Keratinocyte (primary cell): Measurements from ENCODE around the gene SOWAHA. TPM values are rescaled to one million over a fixed set of nuclear protein-coding genes. Genes with fewer than 3 reads are reported as not detected.
A peak's percentile ranks its signal among the peaks of the same experiment; 100 is the strongest.

Source experiments
- DNase-seq: peaks from one replicate; pipeline ENCODE4 v3.0.0-alpha.2; 2011; ENCODE audit warnings: low read depth, missing footprints, low spot score
- FAIRE-seq: peaks from 2 replicates; lab custom pipeline; 2011; peaks lifted over from hg19 to GRCh38; lab: Jason Lieb, UNC
- H2AFZ ChIP-seq: 2 replicates; pipeline ENCODE4 v1.6.0; 2012; ENCODE audit warnings: low read length, control low read depth, inconsistent platforms; ENCODE audit not compliant: control insufficient read depth
- H3K27ac ChIP-seq: 2 replicates; pipeline ENCODE4 v1.5.1; 2011; ENCODE audit warnings: low read length; ENCODE audit not compliant: control insufficient read depth, insufficient read depth
- H3K27me3 ChIP-seq: 3 replicates; pipeline ENCODE4 v1.6.0; 2011; ENCODE audit warnings: low read length; ENCODE audit not compliant: control insufficient read depth, insufficient read depth; ENCODE audit errors: extremely low read depth
- H3K36me3 ChIP-seq, 2 experiments: 2 replicates in 1 of 2; 3 replicates in 1 of 2; pipeline ENCODE4 v1.5.1; 2011; ENCODE audit warnings: low read length in 2 of 2, mild to moderate bottlenecking in 1 of 2; ENCODE audit not compliant: control insufficient read depth in 2 of 2, insufficient read depth in 2 of 2; ENCODE audit errors: extremely low read depth in 1 of 2
- H3K4me1 ChIP-seq: 3 replicates; pipeline ENCODE4 v1.5.1; 2011; ENCODE audit warnings: low read length; ENCODE audit not compliant: control insufficient read depth, insufficient read depth; ENCODE audit errors: extremely low read depth
- H3K4me2 ChIP-seq: 3 replicates; pipeline ENCODE4 v1.6.0; 2011; ENCODE audit warnings: low read depth, low read length; ENCODE audit not compliant: control insufficient read depth, insufficient read depth; ENCODE audit errors: extremely low read depth
- H3K4me3 ChIP-seq, 3 experiments: fragments of 200-600 bp in 1 of 3; sonication (generic) in 1 of 3; 2 replicates in 2 of 3; 3 replicates in 1 of 3; pipeline ENCODE4 v1.5.1; 2011 to 2016; ENCODE audit warnings: low read length in 3 of 3, mild to moderate bottlenecking in 3 of 3, control low read depth in 2 of 3, inconsistent platforms in 1 of 3, low read depth in 1 of 3, mixed read lengths in 1 of 3, mixed run types in 1 of 3, moderate library complexity in 1 of 3; ENCODE audit not compliant: control insufficient read depth in 2 of 3, insufficient read depth in 2 of 3; ENCODE audit errors: extremely low read depth in 1 of 3
- H3K79me2 ChIP-seq: 2 replicates; pipeline ENCODE4 v1.6.0; 2012; ENCODE audit warnings: low read length; ENCODE audit not compliant: control insufficient read depth, insufficient read depth
- H3K9ac ChIP-seq: 3 replicates; pipeline ENCODE4 v1.6.0; 2011; ENCODE audit warnings: low read length; ENCODE audit not compliant: control insufficient read depth, insufficient read depth; ENCODE audit errors: extremely low read depth
- H3K9me1 ChIP-seq: 3 replicates; pipeline ENCODE4 v1.6.0; 2011; ENCODE audit warnings: low read length; ENCODE audit not compliant: control insufficient read depth, insufficient read depth; ENCODE audit errors: extremely low read depth
- H3K9me3 ChIP-seq: 2 replicates; pipeline ENCODE4 v1.5.1; 2012; ENCODE audit warnings: low read depth, low read length; ENCODE audit not compliant: control insufficient read depth
- H4K20me1 ChIP-seq: 3 replicates; pipeline ENCODE4 v1.6.0; 2011; ENCODE audit warnings: low read length; ENCODE audit not compliant: control insufficient read depth, insufficient read depth; ENCODE audit errors: extremely low read depth
- EZH2 ChIP-seq: IDR thresholded peaks from one replicate; pipeline ENCODE4 v1.6.1; 2012; ENCODE audit warnings: inconsistent platforms, mild to moderate bottlenecking, low read length, moderate library complexity
- dilution Hi-C: fragments of 300-500 bp; cut with MboI; formaldehyde crosslinking; loops from one replicate; pipeline ENCODE4 v1.7.0; 2020; ENCODE audit warnings: low sequenced_read_pairs; ENCODE audit not compliant: extremely low pct_ligation_motif_present
- polyA plus RNA-seq, 5 experiments: library from polyadenylated mRNA; depleted of rRNA in 3 of 5; stranded (reverse) in 3 of 5; stranded (forward) in 1 of 5; unstranded in 1 of 5; fragments of >200 nt; gene quantifications; 1 replicate in 1 of 5; 2 replicates in 3 of 5; 3 replicates in 1 of 5; pipeline versions ENCODE4 v1.2.1 to v1.2.3, GENCODE V29; 2011 to 2012; ENCODE audit warnings: missing spikeins in 2 of 5, low read depth in 1 of 5, low replicate concordance in 1 of 5
- TF ChIP-seq, protein P1 (sequence below), 3 experiments: IDR thresholded peaks in 1 of 3; conservative IDR thresholded peaks in 1 of 3; optimal IDR thresholded peaks in 1 of 3; 2 replicates in 2 of 3; 3 replicates in 1 of 3; pipeline versions ENCODE3 to v1.5.1; 2011; ENCODE audit warnings: low read length in 3 of 3, mild to moderate bottlenecking in 3 of 3, moderate library complexity in 2 of 3, control low read depth in 1 of 3, inconsistent platforms in 1 of 3; ENCODE audit not compliant: insufficient read depth in 2 of 3; ENCODE audit errors: extremely low read depth in 1 of 3

SOWAHA gene
- polyA plus RNA-seq, 1 donor (not counting 4 experiments of a cell fraction or from before 2014, with no cell fraction given): not detected

- TF ChIP-seq, protein P1, sequence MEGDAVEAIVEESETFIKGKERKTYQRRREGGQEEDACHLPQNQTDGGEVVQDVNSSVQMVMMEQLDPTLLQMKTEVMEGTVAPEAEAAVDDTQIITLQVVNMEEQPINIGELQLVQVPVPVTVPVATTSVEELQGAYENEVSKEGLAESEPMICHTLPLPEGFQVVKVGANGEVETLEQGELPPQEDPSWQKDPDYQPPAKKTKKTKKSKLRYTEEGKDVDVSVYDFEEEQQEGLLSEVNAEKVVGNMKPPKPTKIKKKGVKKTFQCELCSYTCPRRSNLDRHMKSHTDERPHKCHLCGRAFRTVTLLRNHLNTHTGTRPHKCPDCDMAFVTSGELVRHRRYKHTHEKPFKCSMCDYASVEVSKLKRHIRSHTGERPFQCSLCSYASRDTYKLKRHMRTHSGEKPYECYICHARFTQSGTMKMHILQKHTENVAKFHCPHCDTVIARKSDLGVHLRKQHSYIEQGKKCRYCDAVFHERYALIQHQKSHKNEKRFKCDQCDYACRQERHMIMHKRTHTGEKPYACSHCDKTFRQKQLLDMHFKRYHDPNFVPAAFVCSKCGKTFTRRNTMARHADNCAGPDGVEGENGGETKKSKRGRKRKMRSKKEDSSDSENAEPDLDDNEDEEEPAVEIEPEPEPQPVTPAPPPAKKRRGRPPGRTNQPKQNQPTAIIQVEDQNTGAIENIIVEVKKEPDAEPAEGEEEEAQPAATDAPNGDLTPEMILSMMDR (optimal IDR thresholded peaks at IDR 0.05 in 1 of 3, IDR thresholded peaks at IDR 0.05 in 1 of 3, conservative IDR thresholded peaks at IDR 0.05 in 1 of 3; ENCODE audit: extremely low read depth in 1 of 3, insufficient read depth in 2 of 3, low read length in 3 of 3): no peak
- TF ChIP-seq EZH2: no peak
- H2AFZ ChIP-seq: no peak overlapping the region
- no peaks in the 10 kb centered on the region for H3K36me3 ChIP-seq
- H3K4me1 ChIP-seq: no peaks in the 10 kb centered on the region
- no peak overlapping the region for H3K4me3 ChIP-seq
- peaks cover 35% of the 10 kb centered on the region for H3K27me3 ChIP-seq
- FAIRE-seq (no peak), DNase-seq (no peak)
- H3K9me3 ChIP-seq: no peaks in the 10 kb centered on the region
- no peaks in the 10 kb centered on the region for H3K79me2 ChIP-seq
- no peaks in the 10 kb centered on the region for H3K9me1 ChIP-seq
- no peak overlapping the region for H3K4me2 ChIP-seq
- H3K27ac ChIP-seq: no peak overlapping the region
- H3K9ac ChIP-seq: no peak overlapping the region
- no peaks in the 10 kb centered on the region for H4K20me1 ChIP-seq
- dilution Hi-C loops: no loop called here
Observed at GRCh38 chr5:132817011-132817410, 3.9 kb downstream of the SOWAHA start.

GRCh38 chr5:132819468-132819867 is 6.4 kb downstream of the SOWAHA start:
- peaks cover 12% of the 10 kb centered on the region for H3K27me3 ChIP-seq
- TF ChIP-seq, protein P1 (optimal IDR thresholded peaks at IDR 0.05 in 1 of 3, IDR thresholded peaks at IDR 0.05 in 1 of 3, conservative IDR thresholded peaks at IDR 0.05 in 1 of 3; ENCODE audit: extremely low read depth in 1 of 3, insufficient read depth in 2 of 3, low read length in 3 of 3): no peak
- TF ChIP-seq EZH2: no peak
- H3K36me3 ChIP-seq: no peaks in the 10 kb centered on the region
- H3K27ac ChIP-seq: no peak overlapping the region
- H3K9me3 ChIP-seq: no peaks in the 10 kb centered on the region
- H3K4me1 ChIP-seq: no peaks in the 10 kb centered on the region
- no peaks in the 10 kb centered on the region for H4K20me1 ChIP-seq
- no peaks in the 10 kb centered on the region for H3K79me2 ChIP-seq
- H2AFZ ChIP-seq: peak overlapping the region; percentile 19
- dilution Hi-C loops: no loop called here
- H3K9ac ChIP-seq: no peak overlapping the region
- FAIRE-seq (no peak), DNase-seq (no peak)
- H3K9me1 ChIP-seq: no peaks in the 10 kb centered on the region
- no peak overlapping the region for H3K4me3 ChIP-seq
- peak overlapping the region; percentile 32 for H3K4me2 ChIP-seq
